SJSA1 (cell line): ENCODE measurements around the gene CHPF. TPM values are rescaled to one million over a fixed set of nuclear protein-coding genes. Genes with fewer than 3 reads are reported as not detected.

Experiments used
- DNase-seq, 2 experiments: peaks; one replicate each; pipeline ENCODE4 v3.0.0-alpha.2; 2015 to 2020; ENCODE audit warnings: low spot score in 2 of 2, low read depth in 1 of 2
- H3K27ac ChIP-seq: fragments of 250-450 bp; sonication (Bioruptor Pico); 2 replicates; pipeline ENCODE4 v1.5.1; 2020; ENCODE audit warnings: mild to moderate bottlenecking, moderate library complexity
- H3K27me3 ChIP-seq: fragments of 250-450 bp; sonication (Bioruptor Pico); replicated peaks from 2 replicates; pipeline ENCODE4 v1.5.1; 2020; ENCODE audit warnings: mild to moderate bottlenecking, moderate library complexity
- H3K36me3 ChIP-seq: fragments of 250-450 bp; sonication (Bioruptor Pico); 2 replicates; pipeline ENCODE4 v1.5.1; 2020; ENCODE audit warnings: mild to moderate bottlenecking
- H3K4me1 ChIP-seq: fragments of 250-450 bp; sonication (Bioruptor Pico); replicated peaks from 2 replicates; pipeline ENCODE4 v1.6.1; 2021; ENCODE audit warnings: mild to moderate bottlenecking
- H3K4me3 ChIP-seq: fragments of 250-450 bp; sonication (Bioruptor Pico); 2 replicates; pipeline ENCODE4 v1.5.1; 2020; ENCODE audit warnings: mild to moderate bottlenecking
- H3K9me3 ChIP-seq: fragments of 250-450 bp; sonication (Bioruptor Pico); replicated peaks from 2 replicates; pipeline ENCODE4 v1.5.1; 2020; ENCODE audit warnings: mild to moderate bottlenecking
- total RNA-seq: library from RNA; depleted of rRNA; stranded (reverse); fragments of >200 nt; shearing (Covaris generic); gene quantifications from 2 replicates; pipeline ENCODE4 v1.2.3, GENCODE V29; 2014

The CHPF gene
- total RNA-seq, 1 experiment from 2014 or later, result 113 TPM

- Histone ChIP-seq H3K27me3 (no peaks in the 10 kb centered on the region), H3K9me3 (no peaks in the 10 kb centered on the region), H3K27ac (no peak overlapping the region), H3K4me3 (no peak overlapping the region), H3K36me3 (peaks cover 10% of the 10 kb centered on the region), H3K4me1 (peaks cover 22% of the 10 kb centered on the region)
- no peak for DNase-seq
Observed at GRCh38 chr2:219501849-219502248, 41.8 kb downstream of the CHPF start.

- H3K9me3 ChIP-seq, result no peaks in the 10 kb centered on the region
- H3K27me3 ChIP-seq, result no peaks in the 10 kb centered on the region
- no peak overlapping the region for H3K27ac ChIP-seq
- H3K4me1 ChIP-seq, result peaks cover 27% of the 10 kb centered on the region
- DNase-seq, result no peak
- peaks cover 10% of the 10 kb centered on the region for H3K36me3 ChIP-seq
- H3K4me3 ChIP-seq, result no peak overlapping the region
Observed at GRCh38 chr2:219500135-219500534, 43.5 kb downstream of the CHPF start.

DNA sequence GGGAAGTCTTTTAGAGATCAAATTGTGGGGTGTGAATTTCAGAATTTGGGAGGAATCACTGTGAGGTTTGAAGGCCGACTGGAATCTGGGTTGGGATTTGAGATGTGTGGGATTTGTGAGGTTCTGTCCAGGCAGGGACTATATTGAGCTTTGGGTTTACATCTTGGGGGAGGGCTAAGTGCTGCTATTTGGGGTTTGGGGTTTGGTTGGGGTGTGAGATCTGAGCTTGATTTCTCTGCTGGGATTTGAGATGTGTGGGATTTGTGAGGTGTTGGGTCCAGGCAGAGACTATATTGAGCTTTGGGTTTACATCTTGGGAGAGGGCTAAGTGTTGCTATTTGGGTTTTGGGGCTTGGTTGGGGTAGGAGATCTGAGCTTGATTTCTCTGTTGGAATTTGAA lies 44.1 kb downstream of the CHPF start:
- H3K4me3 ChIP-seq, result peak overlapping the region; percentile 50
- peaks cover 8% of the 10 kb centered on the region for H3K36me3 ChIP-seq
- H3K4me1 ChIP-seq, result peaks cover 27% of the 10 kb centered on the region
- no peaks in the 10 kb centered on the region for H3K9me3 ChIP-seq
- H3K27ac ChIP-seq, result peak overlapping the region; percentile 42; the same call in 1 of the 2 replicates
- H3K27me3 ChIP-seq, result no peaks in the 10 kb centered on the region
- DNase-seq, result no peak

GRCh38 chr2:219499058-219499307 lies 44.6 kb downstream of the CHPF start:
- DNase-seq, result no peak
- Histone ChIP-seq H3K27me3 (no peaks in the 10 kb centered on the region), H3K9me3 (no peaks in the 10 kb centered on the region), H3K4me1 (peaks cover 27% of the 10 kb centered on the region), H3K27ac (peak overlapping the region; percentile 42), H3K4me3 (peak overlapping the region; percentile 50), H3K36me3 (peaks cover 5% of the 10 kb centered on the region; the same call in 1 of the 2 replicates)

DNA sequence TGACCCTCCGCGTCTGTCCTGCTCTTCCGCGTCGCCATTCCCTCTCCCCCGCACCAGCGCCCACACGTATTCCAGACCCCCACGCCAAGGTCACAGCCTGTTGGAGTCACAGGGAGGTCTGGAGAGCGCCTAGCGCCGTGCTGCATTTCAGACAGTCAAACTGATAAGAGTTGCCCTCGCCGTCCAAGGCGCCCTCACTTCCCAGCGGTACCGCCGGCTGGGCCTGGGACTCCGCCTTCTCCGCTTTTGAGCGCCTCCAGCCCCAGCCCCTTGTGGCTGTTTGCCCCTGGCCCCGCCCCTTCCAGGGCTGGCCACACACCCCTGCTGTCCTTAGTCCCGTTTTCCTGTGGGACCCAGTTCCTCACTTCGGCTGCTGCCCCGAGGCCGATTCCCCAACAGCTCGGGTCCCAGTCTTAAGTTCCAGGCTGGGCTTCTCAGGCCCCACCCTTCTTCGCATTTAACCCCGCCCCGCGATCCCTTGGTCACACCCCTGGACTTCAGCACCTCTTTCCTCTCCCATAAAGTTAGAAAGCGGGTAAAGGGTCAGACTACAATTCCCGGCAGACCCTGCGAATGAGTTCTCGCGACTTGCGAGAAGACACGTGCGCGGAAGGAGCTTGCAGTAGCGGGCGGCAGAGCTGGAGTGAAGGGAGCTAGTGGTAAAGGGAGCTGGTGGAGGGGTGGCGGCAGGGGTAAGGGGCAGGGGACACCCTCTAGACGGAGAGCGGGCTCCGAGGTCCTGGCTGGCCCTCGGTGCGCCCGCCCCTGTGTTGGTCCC lies 45.1 kb downstream of the CHPF start, which contains the start of gene GMPPA:
GMPPA (plus strand) TSS at position 612 of the 778 bp plus-strand sequence. CDS start 1,085 bp downstream, outside the sequence.
- peak; percentile 97 to 98 for DNase-seq
- H3K4me1 ChIP-seq, result peaks cover 27% of the 10 kb centered on the region
- peaks cover 3% of the 10 kb centered on the region; the same call in 1 of the 2 replicates for H3K36me3 ChIP-seq
- peak within 1 kb of the TSS; percentile 42 for H3K27ac ChIP-seq
- no peaks in the 10 kb centered on the region for H3K9me3 ChIP-seq
- H3K4me3 ChIP-seq, result peak within 1 kb of the TSS; percentile 50
- H3K27me3 ChIP-seq, result no peaks in the 10 kb centered on the region

DNA sequence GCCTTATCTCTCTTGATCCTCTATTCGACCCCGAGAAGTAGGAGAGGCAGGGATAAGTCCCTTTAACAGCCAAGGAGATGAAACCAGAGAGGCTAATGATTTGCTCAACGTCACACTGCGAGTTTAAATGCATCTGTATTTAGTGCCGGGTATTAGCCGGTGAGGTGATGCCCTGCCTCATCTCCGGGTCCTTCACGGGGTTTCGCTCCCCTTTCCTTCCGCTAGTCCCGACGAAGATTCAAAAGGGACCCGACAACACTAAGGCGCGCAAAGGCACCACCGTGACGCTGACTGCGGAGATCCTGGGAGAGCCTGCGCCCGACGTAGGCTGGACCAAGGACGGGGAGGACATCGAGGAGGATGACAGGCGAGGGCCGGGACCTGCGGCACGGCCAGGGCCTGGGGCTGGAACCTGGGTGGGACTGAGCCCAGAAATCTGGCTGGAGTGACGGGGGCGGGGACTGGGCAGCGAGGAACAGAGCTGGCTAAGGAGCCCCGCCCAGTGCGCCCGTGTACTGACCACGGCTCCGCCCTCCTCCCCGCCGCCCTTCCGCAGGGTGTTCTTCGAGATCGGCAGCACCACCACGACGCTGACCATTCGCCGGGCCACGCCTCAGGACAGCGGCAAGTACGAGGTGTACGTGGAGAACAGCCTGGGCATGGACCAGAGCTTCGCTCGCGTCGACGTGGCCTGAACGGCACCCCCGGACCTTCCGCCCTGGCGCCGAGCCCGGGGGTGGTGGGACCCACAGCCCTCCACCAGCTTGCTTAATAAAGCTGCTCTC lies 45.9 kb downstream of the CHPF start:
- peak; percentile 81 to 91 for DNase-seq
- H3K9me3 ChIP-seq, result no peaks in the 10 kb centered on the region

GRCh38 chr2:219496825-219497494 lies 46.6 kb downstream of the CHPF start:
- H3K36me3 ChIP-seq, result peaks cover under 1% of the 10 kb centered on the region; the same call in 1 of the 2 replicates
- H3K27ac ChIP-seq, result no peak overlapping the region
- no peaks in the 10 kb centered on the region for H3K27me3 ChIP-seq
- DNase-seq, result no peak
- no peak overlapping the region for H3K4me3 ChIP-seq
- peaks cover 27% of the 10 kb centered on the region for H3K4me1 ChIP-seq
- no peaks in the 10 kb centered on the region for H3K9me3 ChIP-seq

More for the DNA sequence above, 45.9 kb downstream of the CHPF start:
- Histone ChIP-seq H3K4me1 (peaks cover 27% of the 10 kb centered on the region), H3K27me3 (no peaks in the 10 kb centered on the region), H3K4me3 (peak overlapping the region; percentile 50), H3K27ac (peak overlapping the region; percentile 36), H3K36me3 (peaks cover 3% of the 10 kb centered on the region; the same call in 1 of the 2 replicates)

DNA sequence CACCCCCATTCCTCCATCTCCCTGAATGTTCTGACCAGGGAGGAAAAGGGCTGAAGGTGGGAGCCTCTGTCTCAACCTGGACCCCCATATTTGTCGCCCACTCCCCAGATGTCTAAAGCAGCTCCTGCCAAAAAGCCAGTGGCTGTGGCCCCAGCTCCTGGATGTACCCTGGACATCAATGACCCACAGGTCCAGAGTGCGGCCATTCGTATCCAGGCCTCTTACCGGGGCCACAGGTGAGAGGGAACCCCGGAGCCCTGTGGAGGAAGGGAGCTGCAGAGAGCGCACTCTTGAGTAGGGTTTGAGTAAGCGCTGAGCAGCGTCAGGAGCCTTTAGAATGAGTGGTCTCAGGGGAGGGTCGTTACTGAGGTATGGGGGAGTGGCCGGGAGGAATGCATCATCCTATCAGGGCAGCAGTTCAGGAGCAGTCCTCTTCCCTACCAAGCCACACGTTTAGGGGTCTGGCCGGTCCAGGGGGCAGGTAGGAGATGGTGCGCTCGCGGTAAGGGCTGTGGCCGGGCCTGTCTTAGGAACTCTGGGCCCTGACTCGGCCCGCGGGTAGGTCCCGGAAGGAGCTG lies 47.3 kb downstream of the CHPF start:
- no peak overlapping the region for H3K4me3 ChIP-seq
- H3K36me3 ChIP-seq, result no peaks in the 10 kb centered on the region
- H3K4me1 ChIP-seq, result peaks cover 27% of the 10 kb centered on the region
- H3K27me3 ChIP-seq, result no peaks in the 10 kb centered on the region
- H3K9me3 ChIP-seq, result no peaks in the 10 kb centered on the region
- no peak for DNase-seq
- no peak overlapping the region for H3K27ac ChIP-seq

- Histone ChIP-seq H3K36me3 (no peaks in the 10 kb centered on the region), H3K27me3 (no peaks in the 10 kb centered on the region), H3K4me3 (no peak overlapping the region), H3K4me1 (peaks cover 27% of the 10 kb centered on the region), H3K9me3 (no peaks in the 10 kb centered on the region), H3K27ac (no peak overlapping the region)
- peak; percentile 45 to 77 for DNase-seq
Observed at GRCh38 chr2:219495531-219496122, 48.0 kb downstream of the CHPF start.

- H3K27me3 ChIP-seq, result no peaks in the 10 kb centered on the region
- no peak for DNase-seq
- H3K4me1 ChIP-seq, result peaks cover 26% of the 10 kb centered on the region
- no peaks in the 10 kb centered on the region for H3K36me3 ChIP-seq
- no peak overlapping the region for H3K27ac ChIP-seq
- H3K4me3 ChIP-seq, result no peak overlapping the region
- H3K9me3 ChIP-seq, result no peaks in the 10 kb centered on the region
Observed at GRCh38 chr2:219494952-219495530, 48.6 kb downstream of the CHPF start.

DNA sequence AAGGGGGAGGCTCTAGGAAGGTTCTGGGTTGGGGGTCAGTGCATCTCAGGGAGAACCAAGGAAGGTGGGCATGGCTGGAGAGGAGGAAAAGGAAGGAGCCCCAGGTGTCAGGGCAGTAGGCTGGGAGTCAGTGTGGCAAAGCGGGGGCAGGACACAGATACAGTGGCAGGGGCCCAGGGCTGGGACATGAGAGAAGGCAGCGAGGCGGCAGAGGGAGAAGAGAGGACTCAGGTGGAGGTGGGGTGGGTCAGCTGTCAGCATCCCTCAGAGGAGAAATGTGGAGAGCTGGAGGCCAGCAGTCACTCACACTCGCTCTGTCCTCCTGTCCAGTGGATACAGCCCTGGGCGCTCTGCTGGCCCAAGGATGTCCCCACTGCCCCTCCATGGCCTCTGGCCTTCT lies 50.5 kb downstream of the CHPF start:
- Histone ChIP-seq H3K36me3 (no peaks in the 10 kb centered on the region), H3K4me1 (peaks cover 15% of the 10 kb centered on the region)

GRCh38 chr2:219492575-219492974 lies 51.0 kb downstream of the CHPF start:
- Histone ChIP-seq H3K27me3 (no peaks in the 10 kb centered on the region), H3K4me3 (no peak overlapping the region), H3K27ac (no peak overlapping the region), H3K9me3 (no peaks in the 10 kb centered on the region), H3K36me3 (no peaks in the 10 kb centered on the region), H3K4me1 (peaks cover 10% of the 10 kb centered on the region)
- DNase-seq, result no peak

More for the DNA sequence above, 50.5 kb downstream of the CHPF start:
- Histone ChIP-seq H3K27ac (no peak overlapping the region), H3K27me3 (no peaks in the 10 kb centered on the region), H3K4me3 (no peak overlapping the region), H3K9me3 (no peaks in the 10 kb centered on the region)
- no peak for DNase-seq
